HG02938 (cell line): ENCODE measurements around the gene ST8SIA1.
"Not testable (repeated sequence)": the region's sequence is repeated elsewhere in the genome, so short reads cannot be mapped to it uniquely, and the experiment has no call there.

Source experiments
- ATAC-seq: cut with Tn5 transposase; IDR thresholded peaks from one replicate; pipeline ENCODE4 v1.9.1; 2021; ENCODE audit warnings: mild to moderate bottlenecking, moderate library complexity; ENCODE audit not compliant: unreplicated experiment

Gene ST8SIA1, protein sequence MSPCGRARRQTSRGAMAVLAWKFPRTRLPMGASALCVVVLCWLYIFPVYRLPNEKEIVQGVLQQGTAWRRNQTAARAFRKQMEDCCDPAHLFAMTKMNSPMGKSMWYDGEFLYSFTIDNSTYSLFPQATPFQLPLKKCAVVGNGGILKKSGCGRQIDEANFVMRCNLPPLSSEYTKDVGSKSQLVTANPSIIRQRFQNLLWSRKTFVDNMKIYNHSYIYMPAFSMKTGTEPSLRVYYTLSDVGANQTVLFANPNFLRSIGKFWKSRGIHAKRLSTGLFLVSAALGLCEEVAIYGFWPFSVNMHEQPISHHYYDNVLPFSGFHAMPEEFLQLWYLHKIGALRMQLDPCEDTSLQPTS

GRCh38 chr12:22334410-22335100 lies at the start of gene ST8SIA1:
Gene ST8SIA1, minus strand, starts transcription at chr12:22334707. Its CDS starts 475 bp downstream, at chr12:22334232.
- no peak for ATAC-seq

GRCh38 chr12:22380031-22380430 lies 45.5 kb upstream of the ST8SIA1 start:
- ATAC-seq = no peak

DNA sequence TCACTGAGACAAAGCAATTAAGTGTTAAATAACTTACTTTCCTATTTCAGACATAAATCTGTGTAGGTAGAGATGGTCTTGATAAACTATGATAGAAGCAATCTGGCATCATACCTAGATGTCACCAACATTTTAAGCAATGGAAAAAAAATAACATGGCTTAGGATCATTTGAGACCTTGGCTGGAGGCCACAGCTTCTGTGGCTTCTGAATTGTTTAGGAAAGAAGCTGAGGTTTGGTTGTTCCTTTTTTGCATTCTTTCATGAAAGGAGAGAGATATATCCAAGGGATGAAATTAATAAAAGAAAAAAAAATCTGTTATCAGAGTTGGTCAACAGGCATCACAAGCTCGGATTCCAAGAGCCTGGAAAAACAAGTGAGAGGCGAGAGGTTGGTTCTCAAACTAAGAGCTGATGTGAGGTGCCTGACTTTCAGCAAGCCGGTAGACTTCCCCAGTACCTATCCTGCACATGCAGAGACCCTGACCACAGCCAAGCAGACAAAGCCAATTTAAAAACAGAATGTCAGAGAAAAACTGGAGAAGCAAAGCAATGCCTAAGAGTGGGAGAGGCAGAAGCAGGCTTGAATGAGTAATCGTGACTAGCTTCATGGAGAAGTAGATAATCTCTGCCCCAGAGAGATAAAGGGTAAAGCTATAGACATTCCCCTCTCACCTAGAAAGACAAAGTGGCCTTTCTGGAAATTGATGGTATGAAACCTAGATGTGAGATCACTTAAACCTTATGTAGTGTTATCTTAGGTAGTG lies 43.4 kb upstream of the ST8SIA1 start:
- no peak for ATAC-seq

GRCh38 chr12:22376596-22377150 lies 42.2 kb upstream of the ST8SIA1 start:
- not testable (repeated sequence) for ATAC-seq

GRCh38 chr12:22374508-22374907 lies 40.0 kb upstream of the ST8SIA1 start:
- peak; percentile 71 for ATAC-seq

- ATAC-seq = no peak
Observed at GRCh38 chr12:22372277-22372837, 37.9 kb upstream of the ST8SIA1 start.

- ATAC-seq = no peak
Observed at GRCh38 chr12:22366181-22366580, 31.7 kb upstream of the ST8SIA1 start.

GRCh38 chr12:22361785-22362184 lies 27.3 kb upstream of the ST8SIA1 start:
- ATAC-seq = no peak

GRCh38 chr12:22360774-22361173 lies 26.3 kb upstream of the ST8SIA1 start:
- ATAC-seq = no peak

- ATAC-seq = no peak
Observed at GRCh38 chr12:22357531-22357930, 23.0 kb upstream of the ST8SIA1 start.

DNA sequence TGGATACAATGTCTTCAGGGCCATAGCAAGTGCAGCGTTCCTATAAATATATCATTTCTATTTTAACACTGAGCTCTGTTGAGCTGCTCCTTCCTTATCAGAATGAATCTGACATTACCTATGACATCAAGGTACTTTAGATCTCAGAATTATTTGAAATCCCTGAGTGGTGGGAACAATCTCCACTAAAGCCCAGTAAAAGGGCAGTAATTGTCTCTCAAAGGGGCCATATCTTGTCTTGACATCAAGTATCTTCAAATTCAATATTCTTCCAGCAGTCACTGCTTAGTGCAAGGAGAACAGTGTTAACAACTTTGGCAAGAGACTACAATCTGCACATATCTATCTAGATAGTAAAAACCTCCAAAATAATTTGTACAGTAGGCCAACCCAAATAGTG lies 21.7 kb upstream of the ST8SIA1 start:
- no peak for ATAC-seq

DNA sequence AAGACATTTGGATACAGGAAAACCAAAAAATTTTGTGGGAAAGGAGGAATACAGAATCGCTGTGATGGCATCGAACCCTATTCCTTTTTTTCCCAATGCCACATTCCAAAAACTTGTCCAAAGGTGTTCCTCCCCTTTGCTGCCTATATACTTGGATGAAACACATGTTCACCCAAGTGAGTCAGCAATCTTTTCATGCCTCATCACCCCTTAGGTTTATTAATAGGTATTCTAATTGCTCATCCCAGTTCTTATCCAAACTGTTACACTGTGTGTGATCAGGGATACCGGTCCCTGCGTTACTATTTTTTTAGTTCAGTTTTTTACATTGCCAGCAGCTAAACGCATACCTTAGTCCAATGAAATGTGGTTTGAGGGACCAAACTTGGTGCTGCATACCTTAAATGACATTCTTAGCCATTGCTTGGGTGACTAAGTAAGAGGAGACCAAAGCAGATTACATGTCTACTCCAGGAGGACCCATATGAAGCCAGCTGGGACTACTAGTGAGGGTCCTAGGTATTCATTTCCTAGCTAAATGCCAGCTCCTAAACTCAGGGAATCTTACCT lies 20.6 kb upstream of the ST8SIA1 start:
- no peak for ATAC-seq

GRCh38 chr12:22353615-22354325 lies 19.3 kb upstream of the ST8SIA1 start:
- no peak for ATAC-seq

DNA sequence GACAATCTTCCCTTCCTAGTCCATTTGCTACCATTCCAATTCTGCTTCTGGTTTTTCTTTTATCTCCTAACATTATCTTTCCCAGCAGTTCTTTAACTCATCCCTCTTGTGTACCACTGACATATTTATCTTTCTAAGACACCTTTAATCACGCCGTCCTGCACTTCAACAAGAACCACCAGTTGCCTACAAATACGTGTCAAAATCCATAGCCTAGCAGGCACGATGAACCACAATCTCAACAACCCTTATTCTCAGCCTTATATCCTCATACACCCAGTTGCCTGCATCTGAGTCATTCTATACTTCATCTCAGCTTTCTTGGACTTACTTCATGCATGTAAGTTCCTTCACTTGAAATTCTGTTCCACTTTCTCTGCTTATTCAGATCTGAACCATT lies 16.4 kb upstream of the ST8SIA1 start:
- no peak for ATAC-seq

DNA sequence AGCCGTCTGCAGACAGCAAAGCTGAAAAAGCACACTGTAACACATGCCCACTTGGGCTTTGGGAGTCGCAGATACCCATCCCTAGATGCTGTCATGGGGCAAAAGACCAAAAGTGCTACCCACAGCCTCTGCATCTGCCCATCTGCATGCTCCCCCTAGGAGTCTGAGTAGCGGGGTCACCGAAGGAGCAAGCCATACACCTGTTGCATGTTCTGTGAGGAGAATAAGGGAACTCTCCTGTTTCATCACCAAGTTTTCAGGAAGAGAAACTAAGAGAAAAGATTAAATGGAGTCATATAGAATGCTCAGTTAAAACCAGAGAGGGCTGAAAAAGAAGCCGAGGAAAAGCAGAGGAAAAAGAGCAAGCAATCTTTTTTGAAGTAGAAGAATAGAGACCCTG lies 13.7 kb upstream of the ST8SIA1 start:
- no peak for ATAC-seq

- no peak for ATAC-seq
Observed at GRCh38 chr12:22340143-22340542, 5.6 kb upstream of the ST8SIA1 start.

- no peak for ATAC-seq
Observed at GRCh38 chr12:22339691-22340090, 5.2 kb upstream of the ST8SIA1 start.

- ATAC-seq = no peak
Observed at GRCh38 chr12:22335794-22336166, 1.3 kb upstream of the ST8SIA1 start.

- no peak for ATAC-seq
Observed at GRCh38 chr12:22333713-22334409, 646 bp downstream of the ST8SIA1 start.
